ENCODE measurements around the gene CAMK2B.

DNA sequence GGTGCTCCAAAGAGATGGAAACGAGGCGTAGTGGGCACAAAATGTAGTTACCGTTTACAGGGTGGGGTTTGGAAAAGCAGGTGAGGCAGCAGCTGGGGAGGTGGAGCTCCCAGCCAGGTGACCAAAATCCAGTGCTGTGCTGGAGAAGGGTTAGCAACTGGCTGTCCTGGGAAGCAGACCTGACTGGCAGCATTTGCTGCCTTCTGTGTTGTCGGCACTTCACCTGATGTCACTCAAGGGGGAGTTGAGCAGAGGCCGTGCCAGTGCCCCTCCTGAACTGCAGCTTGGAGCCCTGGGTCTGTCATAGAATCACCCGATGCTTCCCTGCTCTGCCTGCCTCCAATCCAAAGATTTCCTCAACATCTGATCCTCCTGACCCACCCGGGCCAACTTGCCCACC, 148.9 kb downstream of the CAMK2B start:
- TF ChIP-seq CTCF (conservative IDR thresholded peaks at IDR 0.05; ENCODE audit: low read length), result no peak
- TF ChIP-seq EZH2phosphoT487 (IDR thresholded peaks at IDR 0.05; ENCODE audit: borderline replicate concordance), result no peak

Data from Loucy (cell line).